Measurements from ENCODE around the gene TBX21. TPM values are rescaled to one million over a fixed set of nuclear protein-coding genes. Genes with fewer than 3 reads are reported as not detected.

Gene TBX21
- total RNA-seq, 1 experiment from 2014 or later: not detected

GRCh38 chr17:47735139-47735464, 2.1 kb downstream of the TBX21 start:
- Mint-ChIP-seq H3K9me3 (ENCODE audit: low read depth, unreplicated experiment) (no peaks in the 10 kb centered on the region), H3K36me3 (ENCODE audit: insufficient read depth, unreplicated experiment) (no peaks in the 10 kb centered on the region), H3K4me3 (ENCODE audit: low read depth, unreplicated experiment) (no peak overlapping the region), H3K27me3 (ENCODE audit: unreplicated experiment) (peaks cover 76% of the 10 kb centered on the region), H3K4me1 (ENCODE audit: low read depth, unreplicated experiment) (peaks cover 6% of the 10 kb centered on the region), H3K27ac (ENCODE audit: unreplicated experiment) (no peak overlapping the region)
- CTCF ChIA-PET: interaction anchor here (0.6 to 0.7 kb wide), 2 partner anchors 10 to 470 kb away, joined by 3 to 6 read pairs; no protein-coding TSS in a partner anchor
- no TSS peak for BruUV-seq (replicated peaks)
- TF ChIP-seq CTCF (IDR thresholded peaks at IDR 0.05; ENCODE audit: unreplicated experiment): no peak
- DNase-seq: no peak
- intact Hi-C loops (cut with micrococcal nuclease; ENCODE audit: unreplicated experiment): no loop called here

GRCh38 chr17:47735536-47736011, 2.5 kb downstream of the TBX21 start:
- H3K27me3 Mint-ChIP-seq (ENCODE audit: unreplicated experiment): peaks cover 75% of the 10 kb centered on the region
- no peak overlapping the region for H3K27ac Mint-ChIP-seq (ENCODE audit: unreplicated experiment)
- TF ChIP-seq CTCF (IDR thresholded peaks at IDR 0.05; ENCODE audit: unreplicated experiment): no peak
- no peak overlapping the region for H3K4me3 Mint-ChIP-seq (ENCODE audit: low read depth, unreplicated experiment)
- CTCF ChIA-PET: interaction anchor here (0.7 kb wide), 1 partner anchor 446 kb away, joined by 3 read pairs; no protein-coding TSS in a partner anchor
- BruUV-seq (replicated peaks): no TSS peak
- intact Hi-C loops (cut with micrococcal nuclease; ENCODE audit: unreplicated experiment): no loop called here
- no peaks in the 10 kb centered on the region for H3K36me3 Mint-ChIP-seq (ENCODE audit: insufficient read depth, unreplicated experiment)
- no peak for DNase-seq
- no peaks in the 10 kb centered on the region for H3K9me3 Mint-ChIP-seq (ENCODE audit: low read depth, unreplicated experiment)
- peaks cover 6% of the 10 kb centered on the region for H3K4me1 Mint-ChIP-seq (ENCODE audit: low read depth, unreplicated experiment)

- BruUV-seq (replicated peaks): no TSS peak
- CTCF ChIA-PET: interaction anchor here (0.6 kb wide), 1 partner anchor 37 kb away, joined by 4 read pairs; no protein-coding TSS in a partner anchor
- Mint-ChIP-seq H3K27ac (ENCODE audit: unreplicated experiment) (no peak overlapping the region), H3K27me3 (ENCODE audit: unreplicated experiment) (peaks cover 75% of the 10 kb centered on the region), H3K9me3 (ENCODE audit: low read depth, unreplicated experiment) (no peaks in the 10 kb centered on the region), H3K4me1 (ENCODE audit: low read depth, unreplicated experiment) (peaks cover 6% of the 10 kb centered on the region), H3K4me3 (ENCODE audit: low read depth, unreplicated experiment) (no peak overlapping the region), H3K36me3 (ENCODE audit: insufficient read depth, unreplicated experiment) (no peaks in the 10 kb centered on the region)
- DNase-seq: no peak
- no peak for TF ChIP-seq CTCF (IDR thresholded peaks at IDR 0.05; ENCODE audit: unreplicated experiment)
- intact Hi-C loops (cut with micrococcal nuclease; ENCODE audit: unreplicated experiment): no loop called here
Observed at GRCh38 chr17:47736501-47737495, 3.8 kb downstream of the TBX21 start.

GRCh38 chr17:47738178-47738577, 5.1 kb downstream of the TBX21 start:
- no peak overlapping the region for H3K27ac Mint-ChIP-seq (ENCODE audit: unreplicated experiment)
- no peak for DNase-seq
- no peaks in the 10 kb centered on the region for H3K36me3 Mint-ChIP-seq (ENCODE audit: insufficient read depth, unreplicated experiment)
- no peaks in the 10 kb centered on the region for H3K9me3 Mint-ChIP-seq (ENCODE audit: low read depth, unreplicated experiment)
- H3K27me3 Mint-ChIP-seq (ENCODE audit: unreplicated experiment): peaks cover 75% of the 10 kb centered on the region
- H3K4me3 Mint-ChIP-seq (ENCODE audit: low read depth, unreplicated experiment): no peak overlapping the region
- intact Hi-C loops (cut with micrococcal nuclease; ENCODE audit: unreplicated experiment): no loop called here
- TF ChIP-seq CTCF (IDR thresholded peaks at IDR 0.05; ENCODE audit: unreplicated experiment): no peak
- BruUV-seq (replicated peaks): no TSS peak
- H3K4me1 Mint-ChIP-seq (ENCODE audit: low read depth, unreplicated experiment): no peaks in the 10 kb centered on the region
- CTCF ChIA-PET: no interaction called here
